Suprapubic skin (tissue), 4 donors: ENCODE results near the gene BBS4. TPM values are rescaled to one million over a fixed set of nuclear protein-coding genes. Genes with fewer than 3 reads are reported as not detected.

Experiments used
- DNase-seq, 2 donors: peaks; one replicate each; pipeline ENCODE4 v3.0.0-alpha.2; 2019; ENCODE audit warnings: low spot score in 2 of 2
- H3K27ac ChIP-seq: fragments of 200-600 bp; sonication (generic); one replicate; pipeline ENCODE4 v1.5.1; 2019
- H3K27me3 ChIP-seq: fragments of 200-600 bp; sonication (generic); one replicate; pipeline ENCODE4 v1.5.1; 2019
- H3K36me3 ChIP-seq: fragments of 200-600 bp; sonication (generic); one replicate; pipeline ENCODE4 v1.5.1; 2019
- H3K4me1 ChIP-seq: fragments of 200-600 bp; sonication (generic); one replicate; pipeline ENCODE4 v1.5.1; 2019
- H3K4me3 ChIP-seq: fragments of 200-600 bp; sonication (generic); one replicate; pipeline ENCODE4 v1.5.1; 2019; ENCODE audit warnings: mild to moderate bottlenecking
- H3K9me3 ChIP-seq: fragments of 200-600 bp; sonication (generic); one replicate; pipeline ENCODE4 v1.5.1; 2019
- EP300 ChIP-seq: sonication (generic); formaldehyde crosslinking; IDR thresholded peaks from one replicate; pipeline ENCODE4 v1.6.1; 2017; ENCODE audit warnings: antibody characterized with exemption
- POLR2A ChIP-seq, 2 donors: fragments of 450-650 bp; IDR thresholded peaks; one replicate each; pipeline ENCODE4 v1.6.1; 2017; ENCODE audit warnings: antibody characterized with exemption in 2 of 2, mild to moderate bottlenecking in 2 of 2, moderate library complexity in 2 of 2
- POLR2AphosphoS5 ChIP-seq, 3 donors: sonication (generic); formaldehyde crosslinking; IDR thresholded peaks; one replicate each; pipeline ENCODE4 v1.6.1; 2017; ENCODE audit warnings: antibody characterized with exemption in 3 of 3
- WGBS: methylation state at CpG from one replicate; pipeline ENCODE4 v1.1.5; 2018; 5-methylcytosine and 5-hydroxymethylcytosine counted together
- total RNA-seq, 4 donors: library from RNA; depleted of rRNA; stranded (reverse); fragments of >200 nt; gene quantifications; one replicate each; pipeline ENCODE4 v1.1.0, GENCODE V29; 2016
- TF ChIP-seq, protein P1 (sequence below), 2 donors: fragments of 200-600 bp in 1 of 2; fragments of 450-650 bp in 1 of 2; sonication (generic) in 1 of 2; IDR thresholded peaks; one replicate each; pipeline ENCODE4 v1.5.1; 2016 to 2019; ENCODE audit warnings: antibody characterized with exemption in 2 of 2, mild to moderate bottlenecking in 1 of 2, moderate library complexity in 1 of 2

The BBS4 gene
- total RNA-seq, 4 donors from 2014 or later, result 10.8 to 53.9 (median 21.2) TPM

DNA sequence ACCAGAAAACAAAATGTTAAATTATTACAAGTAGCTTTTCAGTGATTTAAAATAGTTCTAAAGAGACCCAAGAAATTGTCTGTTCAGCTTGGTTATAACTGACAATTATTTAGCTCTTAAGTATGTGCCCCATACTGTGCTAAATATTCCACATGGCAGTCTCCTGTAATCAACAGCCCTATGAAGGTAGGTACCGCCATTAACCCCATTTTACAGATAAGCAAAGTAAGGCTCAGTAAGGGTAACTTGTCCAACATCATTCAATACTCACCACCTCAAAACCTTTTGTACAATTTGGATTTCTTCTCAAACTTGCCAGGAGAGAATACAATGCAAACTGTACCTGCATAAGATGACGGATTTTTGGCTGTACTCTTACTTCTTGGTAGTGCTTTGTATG, 63.7 kb downstream of the BBS4 start:
- no peaks in the 10 kb centered on the region for H3K9me3 ChIP-seq
- no peak overlapping the region for H3K27ac ChIP-seq
- no peaks in the 10 kb centered on the region for H3K27me3 ChIP-seq
- TF ChIP-seq POLR2A (IDR thresholded peaks at IDR 0.05), result no peak
- TF ChIP-seq POLR2AphosphoS5 (IDR thresholded peaks at IDR 0.05), result no peak
- no peak for TF ChIP-seq EP300
- TF ChIP-seq, protein P1, sequence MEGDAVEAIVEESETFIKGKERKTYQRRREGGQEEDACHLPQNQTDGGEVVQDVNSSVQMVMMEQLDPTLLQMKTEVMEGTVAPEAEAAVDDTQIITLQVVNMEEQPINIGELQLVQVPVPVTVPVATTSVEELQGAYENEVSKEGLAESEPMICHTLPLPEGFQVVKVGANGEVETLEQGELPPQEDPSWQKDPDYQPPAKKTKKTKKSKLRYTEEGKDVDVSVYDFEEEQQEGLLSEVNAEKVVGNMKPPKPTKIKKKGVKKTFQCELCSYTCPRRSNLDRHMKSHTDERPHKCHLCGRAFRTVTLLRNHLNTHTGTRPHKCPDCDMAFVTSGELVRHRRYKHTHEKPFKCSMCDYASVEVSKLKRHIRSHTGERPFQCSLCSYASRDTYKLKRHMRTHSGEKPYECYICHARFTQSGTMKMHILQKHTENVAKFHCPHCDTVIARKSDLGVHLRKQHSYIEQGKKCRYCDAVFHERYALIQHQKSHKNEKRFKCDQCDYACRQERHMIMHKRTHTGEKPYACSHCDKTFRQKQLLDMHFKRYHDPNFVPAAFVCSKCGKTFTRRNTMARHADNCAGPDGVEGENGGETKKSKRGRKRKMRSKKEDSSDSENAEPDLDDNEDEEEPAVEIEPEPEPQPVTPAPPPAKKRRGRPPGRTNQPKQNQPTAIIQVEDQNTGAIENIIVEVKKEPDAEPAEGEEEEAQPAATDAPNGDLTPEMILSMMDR (IDR thresholded peaks at IDR 0.05), result no peak
- H3K4me3 ChIP-seq, result no peak overlapping the region
- 95% methylated on average over 2 of the region's 2 CpGs for WGBS
- DNase-seq, result no peak
- no peaks in the 10 kb centered on the region for H3K4me1 ChIP-seq
- H3K36me3 ChIP-seq, result peaks cover 29% of the 10 kb centered on the region

DNA sequence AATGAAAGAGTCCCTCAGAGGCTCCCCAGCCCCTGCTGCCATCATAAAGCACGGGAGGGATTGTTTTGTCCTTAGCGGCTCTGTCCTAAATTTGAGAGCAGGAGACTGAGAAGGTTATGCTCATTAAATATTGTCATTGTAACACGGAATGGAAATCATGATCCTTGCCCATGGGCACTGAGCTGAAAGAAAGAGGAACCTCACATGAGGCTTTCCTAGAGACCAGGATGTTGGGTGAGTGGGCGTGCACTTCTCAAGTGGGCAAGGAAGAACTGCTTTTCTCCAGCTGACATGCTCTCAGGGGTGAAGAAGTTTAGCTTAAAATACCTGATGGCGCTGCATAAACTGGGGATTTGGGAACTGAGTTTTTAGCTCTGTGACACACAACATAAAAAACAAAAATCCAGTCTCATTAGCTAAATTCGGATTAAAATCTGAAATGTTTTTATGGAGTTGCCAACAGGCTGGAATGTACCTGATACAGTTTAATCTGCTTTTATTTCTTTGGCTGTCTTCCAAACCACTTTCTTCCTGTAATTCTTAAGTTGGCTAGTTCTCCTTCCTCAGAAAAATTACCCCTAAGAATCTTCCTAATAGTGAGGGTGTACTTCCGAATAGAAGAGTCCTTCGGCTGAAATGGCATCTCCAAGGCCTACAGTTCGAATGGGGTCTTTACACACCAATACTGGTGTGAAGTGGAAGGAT, 65.9 kb downstream of the BBS4 start:
- Histone ChIP-seq H3K36me3 (peaks cover 48% of the 10 kb centered on the region), H3K4me1 (no peaks in the 10 kb centered on the region), H3K27ac (no peak overlapping the region), H3K4me3 (no peak overlapping the region), H3K9me3 (no peaks in the 10 kb centered on the region), H3K27me3 (no peaks in the 10 kb centered on the region)
- no peak for TF ChIP-seq POLR2AphosphoS5 (IDR thresholded peaks at IDR 0.05)
- no peak for TF ChIP-seq POLR2A (IDR thresholded peaks at IDR 0.05)
- TF ChIP-seq, protein P1 (IDR thresholded peaks at IDR 0.05), result no peak
- TF ChIP-seq EP300, result no peak
- 71% methylated on average over 9 of the region's 9 CpGs for WGBS
- DNase-seq, result no peak

DNA sequence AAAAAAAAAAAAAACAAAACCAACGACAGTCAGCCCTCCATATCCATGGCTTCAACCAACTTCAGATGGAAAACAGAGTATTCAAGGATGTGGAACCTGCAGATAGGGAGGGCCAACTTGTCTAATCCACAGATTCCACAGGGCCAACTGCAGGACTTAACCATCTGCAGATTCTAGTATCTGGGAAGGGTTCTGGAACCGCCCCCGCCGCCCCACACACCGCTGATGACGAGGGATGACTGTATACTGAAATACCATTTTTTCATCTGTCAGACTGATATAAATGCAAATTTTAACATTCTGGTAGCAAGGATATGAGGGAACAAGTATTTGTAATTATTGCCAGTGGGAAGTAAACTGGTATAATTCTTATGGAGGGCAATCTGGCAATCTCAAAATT, 68.1 kb downstream of the BBS4 start:
- Histone ChIP-seq H3K27ac (no peak overlapping the region), H3K4me1 (no peaks in the 10 kb centered on the region), H3K9me3 (no peaks in the 10 kb centered on the region), H3K27me3 (no peaks in the 10 kb centered on the region), H3K36me3 (peaks cover 66% of the 10 kb centered on the region), H3K4me3 (no peak overlapping the region)
- DNase-seq, result no peak
- TF ChIP-seq POLR2AphosphoS5 (IDR thresholded peaks at IDR 0.05), result no peak
- TF ChIP-seq, protein P1 (IDR thresholded peaks at IDR 0.05), result no peak
- no peak for TF ChIP-seq EP300
- TF ChIP-seq POLR2A (IDR thresholded peaks at IDR 0.05), result no peak
- 93% methylated on average over 6 of the region's 6 CpGs for WGBS

DNA sequence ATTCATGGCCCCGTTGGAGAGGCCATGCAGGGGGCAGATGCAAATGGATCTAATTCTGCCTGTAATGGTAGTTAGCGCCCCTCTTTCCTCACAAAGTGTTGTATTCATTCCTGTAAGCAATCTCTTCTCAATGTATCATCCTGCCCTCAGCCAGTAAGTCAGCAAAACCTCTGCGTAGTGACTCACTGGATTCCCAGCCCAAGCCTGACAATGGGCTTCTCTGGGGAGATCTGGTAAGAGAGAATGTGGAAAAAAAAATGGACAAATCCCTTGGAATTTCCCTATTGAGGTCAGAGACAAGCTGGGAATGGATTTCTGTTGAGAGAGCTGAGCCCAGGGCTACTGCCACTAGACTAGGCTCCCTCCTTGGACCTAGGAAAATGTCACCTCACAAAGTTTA, 72.2 kb downstream of the BBS4 start:
- Histone ChIP-seq H3K27ac (no peak overlapping the region), H3K9me3 (no peaks in the 10 kb centered on the region), H3K4me1 (no peaks in the 10 kb centered on the region), H3K4me3 (no peak overlapping the region), H3K36me3 (peaks cover 91% of the 10 kb centered on the region), H3K27me3 (no peaks in the 10 kb centered on the region)
- no peak for DNase-seq
- TF ChIP-seq POLR2A (IDR thresholded peaks at IDR 0.05) (no peak), EP300 (no peak), POLR2AphosphoS5 (IDR thresholded peaks at IDR 0.05) (no peak)
- TF ChIP-seq, protein P1 (IDR thresholded peaks at IDR 0.05), result no peak
- 69% methylated on average over 3 of the region's 3 CpGs for WGBS

DNA sequence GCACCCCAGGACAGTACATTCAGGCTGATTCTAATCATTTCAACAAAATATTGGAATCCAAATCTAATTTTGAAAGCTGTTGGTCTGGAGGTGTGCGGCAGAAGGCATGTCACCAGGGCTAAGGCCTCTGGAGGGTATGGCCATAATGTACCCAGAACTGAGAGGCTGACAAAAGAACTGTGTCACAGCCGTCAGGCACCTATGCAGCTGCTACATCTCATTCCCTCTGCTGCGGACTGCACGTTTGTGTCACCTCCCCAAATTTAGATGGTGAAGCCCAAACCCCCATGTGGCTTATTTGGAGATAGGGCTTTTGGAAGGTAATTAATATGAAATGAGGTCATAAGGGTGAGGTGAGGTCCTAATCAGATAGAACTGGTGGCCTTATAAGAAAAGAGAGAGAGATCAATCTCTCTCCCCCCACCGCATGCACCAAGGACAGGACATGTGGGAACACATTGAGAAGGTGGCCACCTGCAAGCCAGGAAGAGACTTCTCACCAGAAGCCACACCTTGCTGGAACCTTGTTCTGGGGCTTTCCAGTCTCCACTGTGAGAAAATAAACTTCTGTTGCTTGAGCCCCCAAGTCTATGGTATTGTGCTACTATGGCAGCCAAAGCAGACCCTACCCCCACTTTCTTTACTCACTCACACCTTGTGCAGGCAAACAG, 74.7 kb downstream of the BBS4 start:
- H3K27me3 ChIP-seq, result no peaks in the 10 kb centered on the region
- no peak overlapping the region for H3K27ac ChIP-seq
- no peak for DNase-seq
- H3K36me3 ChIP-seq, result peaks cover 93% of the 10 kb centered on the region
- TF ChIP-seq, protein P1 (IDR thresholded peaks at IDR 0.05), result no peak
- TF ChIP-seq POLR2A (IDR thresholded peaks at IDR 0.05), result no peak
- no peak for TF ChIP-seq POLR2AphosphoS5 (IDR thresholded peaks at IDR 0.05)
- TF ChIP-seq EP300, result no peak
- no peaks in the 10 kb centered on the region for H3K9me3 ChIP-seq
- WGBS, result 92% methylated on average over 5 of the region's 5 CpGs
- H3K4me3 ChIP-seq, result no peak overlapping the region
- no peaks in the 10 kb centered on the region for H3K4me1 ChIP-seq
